ENCODE measurements around the gene LEF1. TPM values are rescaled to one million over a fixed set of nuclear protein-coding genes. Genes with fewer than 3 reads are reported as not detected.

The LEF1 gene
- total and polyA plus RNA-seq, 2 experiments from 2014 or later = 0.50 to 0.73 TPM

- Histone ChIP-seq H4K20me1 (replicated peaks; ENCODE audit: insufficient read depth) (no peaks in the 10 kb centered on the region), H3K4me2 (no peak overlapping the region), H3K79me2 (replicated peaks; ENCODE audit: insufficient read depth) (no peaks in the 10 kb centered on the region), H3K4me3 (no peak overlapping the region), H3F3A (replicated peaks; ENCODE audit: low read depth) (no peaks in the 10 kb centered on the region), H3K9me2 (ENCODE audit: insufficient read depth) (no peaks in the 10 kb centered on the region), H3K36me3 (ENCODE audit: insufficient read depth) (no peaks in the 10 kb centered on the region), H2AFZ (no peak overlapping the region), H3K4me1 (ENCODE audit: insufficient read depth) (peaks cover 5% of the 10 kb centered on the region; the same call in 1 of the 2 replicates), H3K27ac (ENCODE audit: low read depth) (no peak overlapping the region), H3K27me3 (ENCODE audit: insufficient read depth) (no peaks in the 10 kb centered on the region)
- DNase-seq (ENCODE audit: low spot score) (no peak), ATAC-seq (no peak)
- Mint-ChIP-seq H3K4me1 (peaks cover 14% of the 10 kb centered on the region), H3K27ac (no peak overlapping the region), H3K27me3 (ENCODE audit: insufficient read depth, low read depth, poor library complexity) (no peaks in the 10 kb centered on the region), H3K4me3 (no peak overlapping the region), H3K9me3 (no peaks in the 10 kb centered on the region), H3K36me3 (ENCODE audit: low read depth) (no peaks in the 10 kb centered on the region)
- no peak for TF ChIP-seq STAT1 (IDR thresholded peaks at IDR 0.05; ENCODE audit: unreplicated experiment)
- no peak for TF ChIP-seq ZNF331 (CRISPR knock-in tag; IDR thresholded peaks at IDR 0.05; ENCODE audit: low read depth)
- TF ChIP-seq, protein P1, sequence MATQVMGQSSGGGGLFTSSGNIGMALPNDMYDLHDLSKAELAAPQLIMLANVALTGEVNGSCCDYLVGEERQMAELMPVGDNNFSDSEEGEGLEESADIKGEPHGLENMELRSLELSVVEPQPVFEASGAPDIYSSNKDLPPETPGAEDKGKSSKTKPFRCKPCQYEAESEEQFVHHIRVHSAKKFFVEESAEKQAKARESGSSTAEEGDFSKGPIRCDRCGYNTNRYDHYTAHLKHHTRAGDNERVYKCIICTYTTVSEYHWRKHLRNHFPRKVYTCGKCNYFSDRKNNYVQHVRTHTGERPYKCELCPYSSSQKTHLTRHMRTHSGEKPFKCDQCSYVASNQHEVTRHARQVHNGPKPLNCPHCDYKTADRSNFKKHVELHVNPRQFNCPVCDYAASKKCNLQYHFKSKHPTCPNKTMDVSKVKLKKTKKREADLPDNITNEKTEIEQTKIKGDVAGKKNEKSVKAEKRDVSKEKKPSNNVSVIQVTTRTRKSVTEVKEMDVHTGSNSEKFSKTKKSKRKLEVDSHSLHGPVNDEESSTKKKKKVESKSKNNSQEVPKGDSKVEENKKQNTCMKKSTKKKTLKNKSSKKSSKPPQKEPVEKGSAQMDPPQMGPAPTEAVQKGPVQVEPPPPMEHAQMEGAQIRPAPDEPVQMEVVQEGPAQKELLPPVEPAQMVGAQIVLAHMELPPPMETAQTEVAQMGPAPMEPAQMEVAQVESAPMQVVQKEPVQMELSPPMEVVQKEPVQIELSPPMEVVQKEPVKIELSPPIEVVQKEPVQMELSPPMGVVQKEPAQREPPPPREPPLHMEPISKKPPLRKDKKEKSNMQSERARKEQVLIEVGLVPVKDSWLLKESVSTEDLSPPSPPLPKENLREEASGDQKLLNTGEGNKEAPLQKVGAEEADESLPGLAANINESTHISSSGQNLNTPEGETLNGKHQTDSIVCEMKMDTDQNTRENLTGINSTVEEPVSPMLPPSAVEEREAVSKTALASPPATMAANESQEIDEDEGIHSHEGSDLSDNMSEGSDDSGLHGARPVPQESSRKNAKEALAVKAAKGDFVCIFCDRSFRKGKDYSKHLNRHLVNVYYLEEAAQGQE (IDR thresholded peaks at IDR 0.05; ENCODE audit: unreplicated experiment) = no peak
- TF ChIP-seq NANOG (IDR thresholded peaks at IDR 0.05; ENCODE audit: borderline replicate concordance) = no peak
- TF ChIP-seq JUNB (IDR thresholded peaks at IDR 0.05; ENCODE audit: unreplicated experiment) = no peak
- no peak for TF ChIP-seq EZH2phosphoT487 (IDR thresholded peaks at IDR 0.05; ENCODE audit: unreplicated experiment)
- TF ChIP-seq ZNF462 (CRISPR knock-in tag; IDR thresholded peaks at IDR 0.05) = no peak
- TF ChIP-seq ZNF114 (CRISPR knock-in tag; IDR thresholded peaks at IDR 0.05) = no peak
- no peak for TF ChIP-seq POLR2AphosphoS5 (IDR thresholded peaks at IDR 0.05; ENCODE audit: low read depth)
- no peak for TF ChIP-seq ETS1 (IDR thresholded peaks at IDR 0.05)
Measured at GRCh38 chr4:108209489-108209888, 40.8 kb upstream of the LEF1 start.

Data from GM23338 (cell line).